PC-9 (cell line): ENCODE data around the gene WDR44.

Experiments used
- CTCF ChIP-seq: fragments of 200-600 bp; sonication (generic); conservative IDR thresholded peaks from 2 replicates; pipeline ENCODE4 v1.6.1; 2017; ENCODE audit warnings: mixed run types, antibody characterized with exemption, mild to moderate bottlenecking, moderate library complexity
- EZH2 ChIP-seq: fragments of 200-600 bp; sonication (generic); IDR thresholded peaks from 2 replicates; pipeline ENCODE4 v1.8.0; 2017; ENCODE audit warnings: antibody characterized with exemption, low read depth

- TF ChIP-seq CTCF: no peak
- no peak for TF ChIP-seq EZH2
Observed at GRCh38 chrX:118347131-118347530, 1.2 kb downstream of the WDR44 start.
